Kidney (tissue), 14 donors: Measurements from ENCODE around the gene KIRREL3. TPM values are rescaled to one million over a fixed set of nuclear protein-coding genes. Genes with fewer than 3 reads are reported as not detected.

Experiments
- DNase-seq, 5 donors: peaks; one replicate each; pipeline ENCODE4 v3.0.0-alpha.2; 2013 to 2020
- FAIRE-seq: peaks from 2 replicates; lab custom pipeline; 2012; peaks lifted over from hg19 to GRCh38; lab: Jason Lieb, UNC
- H3K27ac ChIP-seq, 2 donors: one replicate each; pipeline ENCODE4 v1.7.0; 2013; ENCODE audit warnings: low read depth in 2 of 2, low read length in 2 of 2, inconsistent platforms in 1 of 2
- H3K27me3 ChIP-seq: one replicate; pipeline ENCODE4 v1.7.1; 2013; ENCODE audit warnings: low read length, inconsistent platforms; ENCODE audit not compliant: control insufficient read depth, insufficient read depth
- H3K36me3 ChIP-seq, 3 donors: one replicate each; pipeline versions ENCODE4 v1.7.0 to v1.7.1; 2013; ENCODE audit warnings: low read length in 3 of 3, control low read depth in 1 of 3, inconsistent platforms in 1 of 3; ENCODE audit not compliant: insufficient read depth in 3 of 3, control insufficient read depth in 2 of 3
- H3K4me1 ChIP-seq, 3 donors: one replicate each; pipeline versions ENCODE4 v1.7.0 to v1.7.1; 2013; ENCODE audit warnings: low read length in 3 of 3, inconsistent platforms in 1 of 3, low read depth in 1 of 3; ENCODE audit not compliant: control insufficient read depth in 2 of 3, insufficient read depth in 2 of 3
- H3K4me3 ChIP-seq, 3 donors: one replicate each; pipeline versions ENCODE4 v1.7.0 to v1.8.1; 2013; ENCODE audit warnings: low read length in 3 of 3, control low read depth in 1 of 3, inconsistent platforms in 1 of 3
- H3K9ac ChIP-seq, 3 donors: one replicate each; pipeline versions ENCODE4 v1.7.0 to v1.7.1; 2013; ENCODE audit warnings: low read length in 3 of 3, control low read depth in 1 of 3, inconsistent platforms in 1 of 3
- H3K9me3 ChIP-seq, 3 donors: one replicate each; pipeline versions ENCODE4 v1.7.0 to v1.7.1; 2013; ENCODE audit warnings: low read length in 3 of 3, control low read depth in 1 of 3, inconsistent platforms in 1 of 3; ENCODE audit not compliant: control insufficient read depth in 2 of 3, insufficient read depth in 1 of 3
- intact Hi-C: fragments of 100-400 bp; cut with DNase I; formaldehyde crosslinking; loops from one replicate; pipeline ENCODE4 v1.11.1; 2022
- polyA plus RNA-seq: library from polyadenylated mRNA; stranded (reverse); fragments of 350-450 nt; fragmentation: Illumina TruSeq; extraction: RNeasy Lipid Tissue Mini Kit (QIAGEN cat#74804); gene quantifications from one replicate; pipeline ENCODE4 v1.2.3, GENCODE V29; 2014; ENCODE audit warnings: low read depth, low replicate concordance; ENCODE audit not compliant: insufficient read depth
- total RNA-seq: library from RNA; stranded (reverse); fragmentation: NEBNext Ultra II Directional; extraction: Animal tissue kit (Norgen Biotek cat#: 25700); gene quantifications from one replicate; pipeline ENCODE4 v1.2.1, GENCODE V29; 2021
- TF ChIP-seq, protein P1 (sequence below): IDR thresholded peaks from 3 replicates; pipeline ENCODE4 v1.5.1; 2012; ENCODE audit warnings: mild to moderate bottlenecking, moderate library complexity, borderline replicate concordance; ENCODE audit not compliant: insufficient read depth; ENCODE audit errors: extremely low read depth
- donor health status: control.
- donor health status: control.
- donor health status: control.
- donor health status: control.
- donor health status: control.
- donor health status: DM: yes; HTN: yes; CAD: no.
- donor health status: Normal renal cell carcinoma (clear cell type).

The KIRREL3 gene
- total and polyA plus RNA-seq, 2 donors from 2014 or later: 0.19 to 0.22 TPM

GRCh38 chr11:126755526-126755925 lies 245.0 kb downstream of the KIRREL3 start:
- Histone ChIP-seq H3K9me3 (peaks cover 0 to 5% (median 0%) of the 10 kb centered on the region in 3 donors), H3K27me3 (no peaks in the 10 kb centered on the region), H3K4me3 (no peak overlapping the region), H3K27ac (no peak overlapping the region), H3K4me1 (no peaks in the 10 kb centered on the region), H3K9ac (no peak overlapping the region), H3K36me3 (no peaks in the 10 kb centered on the region)
- TF ChIP-seq, protein P1, sequence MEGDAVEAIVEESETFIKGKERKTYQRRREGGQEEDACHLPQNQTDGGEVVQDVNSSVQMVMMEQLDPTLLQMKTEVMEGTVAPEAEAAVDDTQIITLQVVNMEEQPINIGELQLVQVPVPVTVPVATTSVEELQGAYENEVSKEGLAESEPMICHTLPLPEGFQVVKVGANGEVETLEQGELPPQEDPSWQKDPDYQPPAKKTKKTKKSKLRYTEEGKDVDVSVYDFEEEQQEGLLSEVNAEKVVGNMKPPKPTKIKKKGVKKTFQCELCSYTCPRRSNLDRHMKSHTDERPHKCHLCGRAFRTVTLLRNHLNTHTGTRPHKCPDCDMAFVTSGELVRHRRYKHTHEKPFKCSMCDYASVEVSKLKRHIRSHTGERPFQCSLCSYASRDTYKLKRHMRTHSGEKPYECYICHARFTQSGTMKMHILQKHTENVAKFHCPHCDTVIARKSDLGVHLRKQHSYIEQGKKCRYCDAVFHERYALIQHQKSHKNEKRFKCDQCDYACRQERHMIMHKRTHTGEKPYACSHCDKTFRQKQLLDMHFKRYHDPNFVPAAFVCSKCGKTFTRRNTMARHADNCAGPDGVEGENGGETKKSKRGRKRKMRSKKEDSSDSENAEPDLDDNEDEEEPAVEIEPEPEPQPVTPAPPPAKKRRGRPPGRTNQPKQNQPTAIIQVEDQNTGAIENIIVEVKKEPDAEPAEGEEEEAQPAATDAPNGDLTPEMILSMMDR: no peak
- DNase-seq (no peak), FAIRE-seq (no peak)
- intact Hi-C loops: loop anchor here (10.0 kb wide), 1 partner anchor 59 kb away; no protein-coding TSS in a partner anchor

GRCh38 chr11:126754591-126755426 lies 245.8 kb downstream of the KIRREL3 start:
- Histone ChIP-seq H3K4me3 (no peak overlapping the region), H3K27me3 (no peaks in the 10 kb centered on the region), H3K27ac (no peak overlapping the region), H3K9ac (no peak overlapping the region), H3K4me1 (no peaks in the 10 kb centered on the region), H3K9me3 (peaks cover 0 to 5% (median 0%) of the 10 kb centered on the region in 3 donors), H3K36me3 (no peaks in the 10 kb centered on the region)
- intact Hi-C loops: loop anchor here (10.0 kb wide), 1 partner anchor 60 kb away; no protein-coding TSS in a partner anchor
- TF ChIP-seq, protein P1: no peak
- DNase-seq (peak in 1 of 5 donors; percentile 32), FAIRE-seq (no peak)

GRCh38 chr11:126753990-126754389 lies 246.6 kb downstream of the KIRREL3 start:
- Histone ChIP-seq H3K9ac (no peak overlapping the region), H3K4me3 (no peak overlapping the region), H3K36me3 (no peaks in the 10 kb centered on the region), H3K9me3 (peaks cover 0 to 5% (median 0%) of the 10 kb centered on the region in 3 donors), H3K27ac (no peak overlapping the region), H3K27me3 (no peaks in the 10 kb centered on the region), H3K4me1 (no peaks in the 10 kb centered on the region)
- intact Hi-C loops: loop anchor here (10.0 kb wide), 1 partner anchor 61 kb away; no protein-coding TSS in a partner anchor
- FAIRE-seq (no peak), DNase-seq (no peak)
- TF ChIP-seq, protein P1: no peak
